ENCODE data around the gene TBX10. TPM values are rescaled to one million over a fixed set of nuclear protein-coding genes. Genes with fewer than 3 reads are reported as not detected.

Gene TBX10
- total RNA-seq, 1 experiment from 2014 or later, result not detected

DNA sequence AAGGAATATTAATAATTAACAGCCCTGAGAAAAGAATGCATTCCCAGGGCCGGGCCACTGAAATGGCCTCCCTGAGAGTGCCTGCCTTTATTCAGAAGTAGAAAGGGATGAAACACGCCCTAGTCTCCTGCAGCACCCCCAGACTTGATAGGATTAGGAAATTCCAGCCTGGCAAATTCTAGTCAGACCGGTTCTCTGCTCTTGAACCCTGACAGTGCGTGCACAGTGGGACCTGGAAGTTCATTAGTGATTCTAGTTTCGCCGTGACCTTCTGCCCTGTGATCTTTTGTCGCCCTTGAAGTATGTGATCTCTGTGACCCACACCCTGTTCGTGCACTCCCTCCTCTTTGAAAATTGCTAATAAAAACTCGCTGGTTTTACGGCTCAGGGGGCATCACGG is 58.1 kb downstream of the TBX10 start:
- Histone ChIP-seq H3K23me2 (ENCODE audit: insufficient read length, low read depth, low read length, poor library complexity, severe bottlenecking) (peaks cover 8% of the 10 kb centered on the region), H3K9me3 (ENCODE audit: control insufficient read depth, low read depth, low read length) (no peaks in the 10 kb centered on the region), H3K18ac (ENCODE audit: insufficient read length, low read depth, low read length) (no peak overlapping the region), H3K23ac (ENCODE audit: insufficient read length, low read depth, low read length) (no peak overlapping the region), H3K79me1 (ENCODE audit: insufficient read depth, low read depth, low read length, poor library complexity, severe bottlenecking) (no peaks in the 10 kb centered on the region), H2BK20ac (ENCODE audit: low read depth, low read length, poor library complexity, severe bottlenecking) (no peak overlapping the region), H3K4me2 (ENCODE audit: insufficient read depth, insufficient read length, low read length) (peak overlapping the region; percentile 45), H3K4ac (ENCODE audit: low read depth, low read length) (no peak overlapping the region), H4K8ac (replicated peaks; ENCODE audit: insufficient read length, low read depth, low read length) (no peak overlapping the region), H4K91ac (ENCODE audit: insufficient read length, low read depth, low read length) (no peak overlapping the region), H3K27ac (ENCODE audit: insufficient read length, low read depth, low read length) (no peak overlapping the region), H3K79me2 (ENCODE audit: insufficient read depth, low read length) (peaks cover 5% of the 10 kb centered on the region; the same call in 1 of the 2 replicates), H3K9ac (ENCODE audit: extremely low read depth, insufficient read length, low read length) (no peak overlapping the region), H3K4me1 (ENCODE audit: insufficient read depth, low read length) (peaks cover 3% of the 10 kb centered on the region; the same call in 1 of the 2 replicates), H3T11ph (ENCODE audit: low read length) (no peak overlapping the region), H2AK5ac (ENCODE audit: insufficient read length, low read length) (no peak overlapping the region), H3K56ac (ENCODE audit: insufficient read length, low read depth, low read length) (no peak overlapping the region), H2BK5ac (ENCODE audit: insufficient read length, low read length) (no peak overlapping the region), H4K5ac (ENCODE audit: insufficient read length, low read depth, low read length) (no peak overlapping the region), H3K27me3 (ENCODE audit: insufficient read depth, low read length) (no peaks in the 10 kb centered on the region), H3K14ac (ENCODE audit: insufficient read depth, low read length) (no peak overlapping the region), H2BK12ac (ENCODE audit: insufficient read length, low read depth, low read length) (no peak overlapping the region), H2AFZ (ENCODE audit: low read length) (no peak overlapping the region), H4K20me1 (ENCODE audit: control insufficient read depth, insufficient read depth, insufficient read length) (no peaks in the 10 kb centered on the region), H2BK120ac (ENCODE audit: low read depth, low read length, poor library complexity, severe bottlenecking) (no peak overlapping the region), H2BK15ac (ENCODE audit: low read depth, low read length) (no peak overlapping the region)
- peaks cover 18 to 23% (median 18%) of the 10 kb centered on the region in 3 experiments for H3K36me3 Mint-ChIP-seq (ENCODE audit: insufficient read depth in 1 of 3, low read depth in 3 of 3)
- H3K27me3 Mint-ChIP-seq (ENCODE audit: low read depth), result peaks cover 22% of the 10 kb centered on the region
- peak; percentile 62 for DNase-seq
- H3K4me1 Mint-ChIP-seq, result peaks cover 58 to 62% of the 10 kb centered on the region in 2 experiments
- no CpG with 5 or more reads among the region's 11 CpGs for WGBS (ENCODE audit: extremely low coverage, insufficient read length, low lambda C conversion rate)
- TF ChIP-seq, protein P1, sequence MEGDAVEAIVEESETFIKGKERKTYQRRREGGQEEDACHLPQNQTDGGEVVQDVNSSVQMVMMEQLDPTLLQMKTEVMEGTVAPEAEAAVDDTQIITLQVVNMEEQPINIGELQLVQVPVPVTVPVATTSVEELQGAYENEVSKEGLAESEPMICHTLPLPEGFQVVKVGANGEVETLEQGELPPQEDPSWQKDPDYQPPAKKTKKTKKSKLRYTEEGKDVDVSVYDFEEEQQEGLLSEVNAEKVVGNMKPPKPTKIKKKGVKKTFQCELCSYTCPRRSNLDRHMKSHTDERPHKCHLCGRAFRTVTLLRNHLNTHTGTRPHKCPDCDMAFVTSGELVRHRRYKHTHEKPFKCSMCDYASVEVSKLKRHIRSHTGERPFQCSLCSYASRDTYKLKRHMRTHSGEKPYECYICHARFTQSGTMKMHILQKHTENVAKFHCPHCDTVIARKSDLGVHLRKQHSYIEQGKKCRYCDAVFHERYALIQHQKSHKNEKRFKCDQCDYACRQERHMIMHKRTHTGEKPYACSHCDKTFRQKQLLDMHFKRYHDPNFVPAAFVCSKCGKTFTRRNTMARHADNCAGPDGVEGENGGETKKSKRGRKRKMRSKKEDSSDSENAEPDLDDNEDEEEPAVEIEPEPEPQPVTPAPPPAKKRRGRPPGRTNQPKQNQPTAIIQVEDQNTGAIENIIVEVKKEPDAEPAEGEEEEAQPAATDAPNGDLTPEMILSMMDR (conservative IDR thresholded peaks at IDR 0.05), result no peak
- peak overlapping the region; percentile 57 to 73 for H3K4me3 Mint-ChIP-seq
- H3K9me3 Mint-ChIP-seq, result peaks cover 0 to 5% of the 10 kb centered on the region in 2 experiments; a peak in 2 of 5 replicates
- peak overlapping the region; percentile 73 to 95 (median 92); a peak in 5 of 7 replicates for H3K27ac Mint-ChIP-seq

Other genes starting within 250 kb of the TBX10 start
- gene RAD9A, start 247.8 kb downstream of the TBX10 start, total RNA-seq (2021), result 20.9 and 23.8 TPM in 2 replicates
- gene PPP1CA, start 237.9 kb downstream of the TBX10 start, total RNA-seq (2021), result 205 and 214 TPM in 2 replicates
- gene TBC1D10C, start 235.7 kb downstream of the TBX10 start, total RNA-seq (2021), result 0.28 and 0.44 TPM in 2 replicates
- gene CARNS1, start 224.1 kb downstream of the TBX10 start, total RNA-seq (2021), result 0.88 and 1.1 TPM in 2 replicates
- gene RPS6KB2, start 211.3 kb downstream of the TBX10 start, total RNA-seq (2021), result 46.6 and 51.7 TPM in 2 replicates
- gene PTPRCAP, start 202.1 kb downstream of the TBX10 start, total RNA-seq (2021), result 1.7 and 1.9 TPM in 2 replicates
- 80.9 and 86.4 TPM in 2 replicates for gene CORO1B, start 196.3 kb downstream of the TBX10 start, total RNA-seq (2021)
- gene GPR152, start 187.0 kb downstream of the TBX10 start, total RNA-seq (2021), result not detected in 2 replicates
- gene CABP4, start 184.4 kb downstream of the TBX10 start, total RNA-seq (2021), result 0.09 TPM in 1 of 2 replicates, not detected in the other
- gene TMEM134, start 170.5 kb downstream of the TBX10 start, total RNA-seq (2021), result 46.9 and 53.6 TPM in 2 replicates
- gene AIP, start 156.7 kb downstream of the TBX10 start, total RNA-seq (2021), result 31.9 and 35.6 TPM in 2 replicates
- 43.5 and 50.1 TPM in 2 replicates for gene PITPNM1, start 134.4 kb downstream of the TBX10 start, total RNA-seq (2021)
- 32.9 and 36.1 TPM in 2 replicates for gene CDK2AP2, start 131.6 kb downstream of the TBX10 start, total RNA-seq (2021)
- gene CABP2, start 116.3 kb downstream of the TBX10 start, total RNA-seq (2021), result not detected in 2 replicates
- gene GSTP1, start 56.0 kb downstream of the TBX10 start, total RNA-seq (2021), result 1,469 and 1,513 TPM in 2 replicates
- gene NDUFV1, start 32.8 kb downstream of the TBX10 start, total RNA-seq (2021), result 152 and 154 TPM in 2 replicates
- gene NUDT8, start 9.8 kb downstream of the TBX10 start, total RNA-seq (2021), result 6.5 and 6.8 TPM in 2 replicates
- gene ACY3, start 11.0 kb upstream of the TBX10 start, total RNA-seq (2021), result not detected in 2 replicates
- not detected in 2 replicates for gene ALDH3B2, start 34.9 kb upstream of the TBX10 start, total RNA-seq (2021)

All from H9 (cell line).